HG02970 (cell line): ENCODE measurements around the gene SKP1.
"Not testable (repeated sequence)": the region's sequence is repeated elsewhere in the genome, so short reads cannot be mapped to it uniquely, and the experiment has no call there.

Experiments
- ATAC-seq: cut with Tn5 transposase; IDR thresholded peaks from one replicate; pipeline ENCODE4 v1.9.1; 2021; ENCODE audit warnings: mild to moderate bottlenecking, moderate library complexity, moderate number of reproducible peaks; ENCODE audit not compliant: unreplicated experiment, low FRiP score

SKP1 gene

GRCh38 chr5:134176511-134177368, at the start of gene SKP1:
Gene SKP1 (minus strand): TSS chr5:134176950. CDS start chr5:134174022, 2,928 bp downstream.
- ATAC-seq = peak; percentile 77

GRCh38 chr5:134225780-134226440, 49.2 kb upstream of the SKP1 start, which contains the start of gene PPP2CA:
Gene PPP2CA (minus strand): TSS chr5:134226073. CDS start chr5:134225861, 212 bp downstream.
- peak; percentile 85 for ATAC-seq

GRCh38 chr5:134224888-134225779, 48.4 kb upstream of the SKP1 start:
- peak; percentile 38 for ATAC-seq

- no peak for ATAC-seq
Observed at GRCh38 chr5:134223406-134224248, 46.9 kb upstream of the SKP1 start.

- not testable (repeated sequence) for ATAC-seq
Observed at GRCh38 chr5:134221690-134222089, 44.9 kb upstream of the SKP1 start.

- no peak for ATAC-seq
Observed at GRCh38 chr5:134215757-134216156, 39.0 kb upstream of the SKP1 start.

- ATAC-seq = not testable (repeated sequence)
Observed at GRCh38 chr5:134211263-134212031, 34.7 kb upstream of the SKP1 start.

- no peak for ATAC-seq
Observed at GRCh38 chr5:134209477-134210245, 32.9 kb upstream of the SKP1 start.

- no peak for ATAC-seq
Observed at GRCh38 chr5:134207696-134208095, 30.9 kb upstream of the SKP1 start.

GRCh38 chr5:134206627-134207160, 29.9 kb upstream of the SKP1 start:
- ATAC-seq = no peak

- ATAC-seq = no peak
Observed at GRCh38 chr5:134204575-134204974, 27.8 kb upstream of the SKP1 start.

GRCh38 chr5:134203630-134204029, 26.9 kb upstream of the SKP1 start:
- no peak for ATAC-seq

GRCh38 chr5:134195666-134196065, 18.9 kb upstream of the SKP1 start:
- no peak for ATAC-seq

- no peak for ATAC-seq
Observed at GRCh38 chr5:134189031-134189430, 12.3 kb upstream of the SKP1 start.

- no peak for ATAC-seq
Observed at GRCh38 chr5:134188092-134188491, 11.3 kb upstream of the SKP1 start.

- ATAC-seq = no peak
Observed at GRCh38 chr5:134184155-134185135, 7.7 kb upstream of the SKP1 start.

GRCh38 chr5:134183481-134183880, 6.7 kb upstream of the SKP1 start:
- no peak for ATAC-seq
